Right cardiac atrium (tissue), 5 donors: ENCODE data around the gene RYR1. TPM values are rescaled to one million over a fixed set of nuclear protein-coding genes. Genes with fewer than 3 reads are reported as not detected.
"Not testable (repeated sequence)": the region's sequence is repeated elsewhere in the genome, so short reads cannot be mapped to it uniquely, and the experiment has no call there.

Experiments
- ATAC-seq, 2 donors: fragments of 200-7000 bp; cut with Tn5 transposase; one replicate each; pipeline versions ENCODE4 v1.8.0 to v1.9.1; 2020; ENCODE audit warnings: moderate library complexity in 2 of 2, mild to moderate bottlenecking in 1 of 2
- DNase-seq, 3 donors: peaks; one replicate each; pipeline ENCODE4 v3.0.0-alpha.2; 2020
- H3K27ac ChIP-seq: one replicate; pipeline ENCODE4 v1.5.1; 2013; ENCODE audit warnings: mild to moderate bottlenecking, low read length, control low read depth, moderate library complexity
- H3K27me3 ChIP-seq: one replicate; pipeline ENCODE4 v1.6.1; 2013; ENCODE audit not compliant: control insufficient read depth, insufficient read depth
- H3K4me1 ChIP-seq: one replicate; pipeline ENCODE4 v1.6.1; 2013; ENCODE audit warnings: low read length; ENCODE audit not compliant: control insufficient read depth, insufficient read depth
- H3K4me3 ChIP-seq: one replicate; pipeline ENCODE4 v1.5.1; 2013; ENCODE audit warnings: low read length, control low read depth
- H3K9me3 ChIP-seq: one replicate; pipeline ENCODE4 v1.6.1; 2013; ENCODE audit warnings: low read length; ENCODE audit not compliant: control insufficient read depth
- WGBS: extraction: QIAGEN DNeasy Blood & Tissue Kit; methylation state at CpG from one replicate; pipeline ENCODE4 v1.1.7; 2013; 5-methylcytosine and 5-hydroxymethylcytosine counted together
- intact Hi-C, 4 donors: fragments of 100-400 bp; cut with DNase I; formaldehyde crosslinking; loops; one replicate each; pipeline versions ENCODE4 v1.11.0 to v1.14.0; 2022 to 2023
- polyA plus RNA-seq: library from polyadenylated mRNA; stranded (reverse); fragments of 200-250 nt; gene quantifications from one replicate; pipeline ENCODE4 v1.2.3, GENCODE V29; 2013
- total RNA-seq, 4 donors: library from RNA; stranded (reverse); fragmentation: NEBNext Ultra II Directional; extraction: Animal tissue kit (Norgen Biotek cat#: 25700); gene quantifications; one replicate each; pipeline ENCODE4 v1.2.1, GENCODE V29; 2021
- donor health status: healthy with polysubstance abuse.
- donor health status: DM: no; HTN: yes; CAD: no.
- donor health status: DM: no; HTN: no; CAD: no.
- donor health status: DM: no; HTN: yes; CAD: no; lungs with severe emphysema.
- donor health status: DM: yes; HTN: yes; CAD: no.

RYR1 gene
- total and polyA plus RNA-seq, 5 donors, result 0.80 to 1.6 (median 1.1) TPM

DNA sequence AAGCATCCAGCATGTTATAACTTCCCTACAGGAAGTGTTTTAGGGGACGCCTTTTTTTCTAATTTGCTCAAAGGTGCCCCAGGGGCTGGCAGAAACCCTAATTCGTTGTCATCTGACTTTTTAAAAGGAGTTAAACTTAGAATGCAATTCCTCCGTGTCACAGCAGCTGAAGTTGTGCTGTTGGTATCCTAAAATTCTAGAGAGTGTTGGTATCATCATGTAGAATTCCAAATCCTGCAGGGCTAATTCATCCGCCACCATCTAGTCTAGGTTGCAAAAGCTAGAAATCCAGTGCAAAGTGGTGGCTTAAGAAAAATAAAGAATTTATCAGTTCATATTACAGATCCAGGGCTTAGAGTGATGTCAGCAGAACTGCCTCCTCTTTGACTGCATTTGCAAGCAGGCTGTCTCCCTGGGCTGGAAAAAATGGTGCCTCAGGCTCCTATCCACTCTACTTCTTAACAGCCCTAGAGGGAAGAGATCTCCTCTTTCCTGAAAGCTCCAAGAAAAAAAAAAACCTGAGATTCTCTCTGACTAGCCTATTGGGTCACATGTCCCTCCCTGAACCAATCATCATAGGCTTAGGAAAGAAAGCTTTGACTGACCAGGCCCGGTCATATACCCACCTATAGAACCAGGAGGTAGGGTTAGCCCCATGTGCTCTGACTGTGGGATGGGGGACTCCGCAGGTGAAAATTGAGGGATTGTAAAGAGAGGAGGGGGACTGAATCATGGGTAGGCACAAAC, 111.3 kb downstream of the RYR1 start:
- H3K4me1 ChIP-seq, result no peaks in the 10 kb centered on the region
- no peak overlapping the region for H3K4me3 ChIP-seq
- H3K27me3 ChIP-seq, result no peaks in the 10 kb centered on the region
- ATAC-seq (no peak), DNase-seq (no peak)
- WGBS, result 41% methylated on average over 6 of the region's 6 CpGs
- H3K27ac ChIP-seq, result no peak overlapping the region
- no peaks in the 10 kb centered on the region for H3K9me3 ChIP-seq
- intact Hi-C loops, result loop anchor here in 1 of 4 donors (10.0 kb wide), 1 partner anchor 90 kb away; no protein-coding TSS in a partner anchor

DNA sequence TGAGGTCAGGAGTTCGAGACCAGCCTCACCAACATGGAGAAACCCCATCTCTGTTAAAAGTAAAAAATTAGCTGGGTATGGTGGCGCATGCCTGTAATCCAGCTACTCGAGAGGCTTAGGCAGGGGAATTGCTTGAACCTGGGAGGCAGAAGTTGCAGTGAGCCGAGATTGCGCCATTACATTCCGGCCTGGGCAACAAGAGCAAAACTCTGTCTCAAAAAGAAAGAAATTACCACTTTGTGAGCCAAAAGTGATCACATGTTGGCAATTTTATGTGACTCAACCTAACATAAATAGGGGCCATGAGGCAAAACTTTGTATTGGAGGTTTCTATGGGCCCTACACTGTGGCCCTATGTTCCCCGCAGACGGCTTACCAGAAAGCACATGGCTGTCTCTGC, 112.1 kb downstream of the RYR1 start:
- no peak for ATAC-seq
- WGBS, result 94% methylated on average over 8 of the region's 8 CpGs
- Histone ChIP-seq H3K27ac (no peak overlapping the region), H3K27me3 (no peaks in the 10 kb centered on the region), H3K4me3 (no peak overlapping the region), H3K4me1 (no peaks in the 10 kb centered on the region), H3K9me3 (no peaks in the 10 kb centered on the region)
- intact Hi-C loops, result loop anchor here in 1 of 4 donors (10.0 kb wide), 1 partner anchor 89 kb away; no protein-coding TSS in a partner anchor
- DNase-seq, result no peak

- Histone ChIP-seq H3K27me3 (no peaks in the 10 kb centered on the region), H3K9me3 (no peaks in the 10 kb centered on the region), H3K27ac (no peak overlapping the region), H3K4me3 (no peak overlapping the region), H3K4me1 (no peaks in the 10 kb centered on the region)
- intact Hi-C loops, result loop anchor here in 1 of 4 donors (10.0 kb wide), 1 partner anchor 87 kb away; no protein-coding TSS in a partner anchor
- WGBS, result 91% methylated on average over 5 of the region's 5 CpGs
- ATAC-seq (no peak), DNase-seq (no peak)
Observed at GRCh38 chr19:38547421-38547820, 113.9 kb downstream of the RYR1 start.

DNA sequence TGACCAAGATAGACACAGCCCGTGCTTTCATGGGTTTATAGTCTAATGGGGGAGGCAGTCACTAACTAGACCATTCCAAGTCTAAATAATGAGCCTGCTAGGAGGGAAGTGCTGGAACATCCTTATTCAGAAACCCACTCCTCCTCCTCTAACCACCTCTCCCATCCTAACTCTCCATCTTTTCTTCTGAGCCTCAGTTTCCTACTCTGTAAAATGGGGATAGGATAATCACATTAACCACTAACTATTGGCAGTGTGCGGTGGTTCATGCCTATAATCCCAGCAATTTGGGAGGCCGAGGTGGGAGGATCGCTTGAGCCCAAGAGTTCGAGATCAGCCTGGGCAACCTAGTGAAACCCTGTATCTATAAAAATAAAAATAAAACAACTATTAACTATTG, 115.6 kb downstream of the RYR1 start:
- DNase-seq (no peak), ATAC-seq (no peak)
- 93% methylated on average over 5 of the region's 5 CpGs for WGBS
- no peak overlapping the region for H3K4me3 ChIP-seq
- H3K9me3 ChIP-seq, result no peaks in the 10 kb centered on the region
- H3K27ac ChIP-seq, result no peak overlapping the region
- no peaks in the 10 kb centered on the region for H3K4me1 ChIP-seq
- no peaks in the 10 kb centered on the region for H3K27me3 ChIP-seq
- intact Hi-C loops, result loop anchor here in 1 of 4 donors (10.0 kb wide), 1 partner anchor 86 kb away; no protein-coding TSS in a partner anchor

- WGBS, result 69% methylated on average over 4 of the region's 4 CpGs
Observed at GRCh38 chr19:38549942-38550341, 116.5 kb downstream of the RYR1 start.

DNA sequence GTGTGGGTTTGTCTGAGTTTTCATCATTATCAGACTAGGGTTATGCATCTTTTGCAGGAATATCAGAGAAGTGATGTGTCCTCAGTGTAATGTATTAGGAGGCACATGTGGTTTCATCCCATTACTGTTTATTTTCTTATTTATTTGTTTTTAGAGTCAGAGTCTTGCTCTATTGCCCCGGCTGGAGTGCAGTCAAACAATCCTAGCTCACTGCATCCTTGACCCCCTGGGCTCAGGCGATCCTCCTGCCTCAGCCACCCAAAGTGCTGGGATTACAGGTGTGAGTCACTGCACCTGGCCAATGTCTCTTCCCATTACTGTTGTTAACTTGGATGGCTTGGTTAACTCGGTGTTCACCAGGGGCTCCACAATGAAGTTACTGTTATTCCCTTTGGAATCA, 116.9 kb downstream of the RYR1 start:
- DNase-seq (no peak), ATAC-seq (no peak)
- no peaks in the 10 kb centered on the region for H3K4me1 ChIP-seq
- intact Hi-C loops, result no loop called here
- H3K4me3 ChIP-seq, result no peak overlapping the region
- WGBS, result 81% methylated on average over 3 of the region's 3 CpGs
- H3K27me3 ChIP-seq, result no peaks in the 10 kb centered on the region
- H3K9me3 ChIP-seq, result no peaks in the 10 kb centered on the region
- H3K27ac ChIP-seq, result no peak overlapping the region

More at GRCh38 chr19:38549942-38550341, 116.5 kb downstream of the RYR1 start:
- ATAC-seq (no peak), DNase-seq (no peak)
- Histone ChIP-seq H3K4me3 (no peak overlapping the region), H3K27ac (no peak overlapping the region), H3K27me3 (no peaks in the 10 kb centered on the region), H3K9me3 (no peaks in the 10 kb centered on the region), H3K4me1 (no peaks in the 10 kb centered on the region)
- intact Hi-C loops, result loop anchor here in 1 of 4 donors (10.0 kb wide), 1 partner anchor 85 kb away; no protein-coding TSS in a partner anchor

DNA sequence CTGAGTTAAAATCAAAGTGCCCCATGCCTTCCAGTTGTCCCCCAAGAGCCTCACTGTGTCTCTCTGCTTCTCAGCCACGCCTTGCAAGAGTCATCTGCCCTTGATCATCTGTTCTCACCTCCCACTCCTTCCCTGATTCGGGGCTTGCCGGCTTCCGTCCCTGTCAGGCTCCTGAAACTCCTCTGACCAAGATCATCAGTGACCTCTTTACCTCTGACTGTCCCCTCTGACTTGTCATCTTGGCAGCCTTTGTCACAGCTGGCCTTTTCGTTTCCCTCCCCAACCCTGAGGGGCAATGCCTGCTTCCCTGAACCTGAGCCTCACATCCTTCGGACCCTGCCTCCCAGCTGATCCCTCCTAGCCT, 117.9 kb downstream of the RYR1 start:
- no peak for DNase-seq
- H3K9me3 ChIP-seq, result no peaks in the 10 kb centered on the region
- H3K27me3 ChIP-seq, result no peaks in the 10 kb centered on the region
- no peak for ATAC-seq
- no peak overlapping the region for H3K4me3 ChIP-seq
- whole genome bisulfite sequencing, result 49% methylated on average over 6 of the region's 6 CpGs
- intact Hi-C loops, result no loop called here
- no peaks in the 10 kb centered on the region for H3K4me1 ChIP-seq
- H3K27ac ChIP-seq, result no peak overlapping the region

GRCh38 chr19:38553239-38553638, 119.7 kb downstream of the RYR1 start:
- intact Hi-C loops, H3K4me1 ChIP-seq, H3K9me3 ChIP-seq, H3K27ac ChIP-seq, H3K4me3 ChIP-seq, ATAC-seq, DNase-seq, H3K27me3 ChIP-seq: not testable (repeated sequence)
- 95% methylated on average over 1 of the region's 1 CpG for WGBS

- intact Hi-C loops, result no loop called here
- ATAC-seq (no peak), DNase-seq (no peak)
- Histone ChIP-seq H3K4me1 (no peaks in the 10 kb centered on the region), H3K4me3 (no peak overlapping the region), H3K27ac (no peak overlapping the region), H3K27me3 (no peaks in the 10 kb centered on the region), H3K9me3 (no peaks in the 10 kb centered on the region)
- 58% methylated on average over 3 of the region's 3 CpGs for WGBS
Observed at GRCh38 chr19:38554676-38555141, 121.2 kb downstream of the RYR1 start.

DNA sequence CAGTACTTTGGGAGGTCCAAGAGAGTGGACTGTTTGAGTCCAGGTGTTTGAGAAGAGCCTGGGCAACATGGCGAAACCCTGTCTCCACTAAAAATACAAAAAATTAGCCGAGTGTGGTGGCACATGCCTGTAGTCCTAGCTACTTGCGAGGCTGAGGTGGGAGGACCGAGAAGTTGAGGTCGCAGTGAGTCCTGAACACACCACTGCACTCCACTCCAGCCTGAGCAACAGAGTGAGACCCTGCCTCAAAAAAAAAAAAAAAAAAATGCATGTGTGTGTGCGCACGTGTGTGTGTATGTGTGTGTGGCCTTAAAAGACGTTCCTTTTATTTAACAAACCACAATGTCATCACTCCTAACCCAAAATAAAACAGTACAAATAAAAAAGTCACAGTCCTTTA, 121.7 kb downstream of the RYR1 start:
- Histone ChIP-seq H3K9me3 (no peaks in the 10 kb centered on the region), H3K4me1 (no peaks in the 10 kb centered on the region), H3K4me3 (no peak overlapping the region), H3K27me3 (no peaks in the 10 kb centered on the region), H3K27ac (no peak overlapping the region)
- WGBS, result 83% methylated on average over 8 of the region's 8 CpGs
- no peak for DNase-seq
- ATAC-seq, result no peak
- intact Hi-C loops, result no loop called here

DNA sequence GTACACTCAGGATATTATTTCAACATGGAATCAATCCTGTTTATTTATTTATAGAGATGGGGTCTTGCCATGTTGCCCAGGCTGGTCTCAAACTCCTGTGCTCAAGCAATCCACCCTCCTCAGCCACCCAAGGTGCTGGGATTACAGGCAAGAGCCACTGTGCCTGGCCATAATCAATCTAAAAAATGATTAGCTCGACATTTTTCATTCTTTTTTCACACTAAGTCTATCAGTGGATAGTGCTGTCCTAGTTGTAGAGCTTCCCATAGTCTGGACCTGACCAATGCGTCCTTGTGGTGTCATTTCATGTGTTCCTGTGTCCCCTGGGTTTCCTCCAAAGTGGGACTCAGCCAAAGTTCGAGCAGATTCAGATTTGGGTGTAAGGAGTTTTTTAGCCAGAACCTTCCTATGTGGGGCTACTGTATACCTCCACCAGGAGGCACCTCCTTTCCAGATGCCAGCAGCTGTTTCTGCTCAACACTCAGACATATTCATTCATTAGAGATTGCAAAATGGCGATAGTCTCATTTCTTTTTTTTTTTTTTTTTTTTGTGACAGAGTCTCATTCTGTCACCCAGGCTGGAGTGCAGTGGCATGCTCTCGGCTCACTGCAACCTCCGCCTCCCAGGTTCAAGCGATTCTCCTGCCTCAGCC, 123.2 kb downstream of the RYR1 start:
- DNase-seq (no peak), ATAC-seq (no peak)
- 59% methylated on average over 7 of the region's 7 CpGs for WGBS
- Histone ChIP-seq H3K4me3 (no peak overlapping the region), H3K27ac (no peak overlapping the region), H3K27me3 (no peaks in the 10 kb centered on the region), H3K9me3 (no peaks in the 10 kb centered on the region), H3K4me1 (no peaks in the 10 kb centered on the region)
- intact Hi-C loops, result no loop called here
